Progenitor cell of endocrine pancreas (in vitro differentiated cells): ENCODE measurements around the gene RPAP2. TPM values are rescaled to one million over a fixed set of nuclear protein-coding genes. Genes with fewer than 3 reads are reported as not detected.
"Not testable (repeated sequence)": the region's sequence is repeated elsewhere in the genome, so short reads cannot be mapped to it uniquely, and the experiment has no call there.

Experiments
- DNase-seq: peaks from one replicate; pipeline ENCODE4 v3.0.0; 2021; ENCODE audit warnings: low spot score; ENCODE audit not compliant: unreplicated experiment
- H3K27ac Mint-ChIP-seq: 2 replicates; pipeline ENCODE4 v1.8.0; 2021; ENCODE audit warnings: mild to moderate bottlenecking, moderate library complexity, mixed read lengths
- H3K27me3 Mint-ChIP-seq: 2 replicates; pipeline ENCODE4 v1.8.0; 2021; ENCODE audit warnings: mixed read lengths
- H3K36me3 Mint-ChIP-seq: 2 replicates; pipeline ENCODE4 v1.8.0; 2022; ENCODE audit warnings: mixed read lengths; ENCODE audit not compliant: insufficient read depth
- H3K4me1 Mint-ChIP-seq: 2 replicates; pipeline ENCODE4 v1.8.0; 2021; ENCODE audit warnings: low read depth, mixed read lengths
- H3K4me3 Mint-ChIP-seq: 2 replicates; pipeline ENCODE4 v1.8.0; 2021; ENCODE audit warnings: low read depth, mild to moderate bottlenecking, moderate library complexity, mixed read lengths
- H3K9me3 Mint-ChIP-seq: 2 replicates; pipeline ENCODE4 v1.8.0; 2021; ENCODE audit warnings: low read depth, mixed read lengths
- total RNA-seq: library from RNA; stranded (reverse); gene quantifications from 2 replicates; pipeline ENCODE4 v1.2.1, GENCODE V29; 2021
- TF ChIP-seq, protein P1 (sequence below): fragments of 200-600 bp; sonication (generic); IDR thresholded peaks from one replicate; pipeline ENCODE4 v1.5.0; 2021; ENCODE audit warnings: antibody characterized with exemption, mild to moderate bottlenecking; ENCODE audit not compliant: unreplicated experiment

Gene RPAP2
- total RNA-seq, 1 donor from 2014 or later: 40.7 TPM

DNA sequence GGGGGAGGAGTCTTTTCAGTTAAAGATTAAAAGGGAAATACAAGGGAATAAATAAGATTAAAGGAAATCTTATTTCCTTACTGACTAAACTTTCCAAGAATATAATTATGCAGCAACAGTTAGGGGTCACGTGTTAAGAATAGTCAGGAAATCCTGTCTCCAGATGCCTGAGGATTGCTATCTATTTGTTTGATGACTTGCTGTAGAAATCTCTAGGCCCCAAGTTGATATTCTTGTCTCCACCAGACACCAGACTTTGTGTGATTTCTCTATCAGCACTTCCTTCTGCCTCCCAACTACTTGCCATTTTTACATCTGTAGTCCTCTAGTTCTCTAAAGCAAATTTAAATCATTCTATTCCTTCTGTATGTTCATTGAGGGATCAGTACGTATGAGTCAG is 77.5 kb downstream of the RPAP2 start:
- TF ChIP-seq, protein P1, sequence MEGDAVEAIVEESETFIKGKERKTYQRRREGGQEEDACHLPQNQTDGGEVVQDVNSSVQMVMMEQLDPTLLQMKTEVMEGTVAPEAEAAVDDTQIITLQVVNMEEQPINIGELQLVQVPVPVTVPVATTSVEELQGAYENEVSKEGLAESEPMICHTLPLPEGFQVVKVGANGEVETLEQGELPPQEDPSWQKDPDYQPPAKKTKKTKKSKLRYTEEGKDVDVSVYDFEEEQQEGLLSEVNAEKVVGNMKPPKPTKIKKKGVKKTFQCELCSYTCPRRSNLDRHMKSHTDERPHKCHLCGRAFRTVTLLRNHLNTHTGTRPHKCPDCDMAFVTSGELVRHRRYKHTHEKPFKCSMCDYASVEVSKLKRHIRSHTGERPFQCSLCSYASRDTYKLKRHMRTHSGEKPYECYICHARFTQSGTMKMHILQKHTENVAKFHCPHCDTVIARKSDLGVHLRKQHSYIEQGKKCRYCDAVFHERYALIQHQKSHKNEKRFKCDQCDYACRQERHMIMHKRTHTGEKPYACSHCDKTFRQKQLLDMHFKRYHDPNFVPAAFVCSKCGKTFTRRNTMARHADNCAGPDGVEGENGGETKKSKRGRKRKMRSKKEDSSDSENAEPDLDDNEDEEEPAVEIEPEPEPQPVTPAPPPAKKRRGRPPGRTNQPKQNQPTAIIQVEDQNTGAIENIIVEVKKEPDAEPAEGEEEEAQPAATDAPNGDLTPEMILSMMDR: no peak
- Mint-ChIP-seq H3K36me3 (peaks cover 12% of the 10 kb centered on the region), H3K4me3 (no peak overlapping the region), H3K27me3 (no peaks in the 10 kb centered on the region), H3K4me1 (peaks cover 6% of the 10 kb centered on the region), H3K27ac (no peak overlapping the region), H3K9me3 (peaks cover 5% of the 10 kb centered on the region)
- no peak for DNase-seq

DNA sequence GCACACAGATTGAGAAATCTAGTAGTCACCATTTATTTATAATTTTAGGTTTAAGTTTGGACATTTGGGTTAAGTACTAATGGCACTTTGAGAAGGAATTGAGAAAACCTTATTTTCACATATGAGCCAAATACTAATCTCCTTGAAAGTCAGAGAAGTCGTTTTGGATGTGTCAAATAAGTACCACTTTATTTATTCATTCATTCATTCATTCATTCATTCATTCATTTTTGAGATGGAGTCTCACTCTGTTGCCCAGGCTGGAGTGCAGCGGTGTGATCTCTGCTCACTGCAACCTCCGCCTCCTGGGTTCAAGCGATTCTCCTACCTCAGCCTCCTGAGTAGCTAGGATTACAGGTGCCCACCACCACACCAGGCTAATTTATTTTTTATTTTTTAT is 79.1 kb downstream of the RPAP2 start:
- not testable (repeated sequence) for H3K4me1 Mint-ChIP-seq, H3K4me3 Mint-ChIP-seq, DNase-seq, H3K9me3 Mint-ChIP-seq, H3K27me3 Mint-ChIP-seq, H3K27ac Mint-ChIP-seq
- H3K36me3 Mint-ChIP-seq: peaks cover 13% of the 10 kb centered on the region

DNA sequence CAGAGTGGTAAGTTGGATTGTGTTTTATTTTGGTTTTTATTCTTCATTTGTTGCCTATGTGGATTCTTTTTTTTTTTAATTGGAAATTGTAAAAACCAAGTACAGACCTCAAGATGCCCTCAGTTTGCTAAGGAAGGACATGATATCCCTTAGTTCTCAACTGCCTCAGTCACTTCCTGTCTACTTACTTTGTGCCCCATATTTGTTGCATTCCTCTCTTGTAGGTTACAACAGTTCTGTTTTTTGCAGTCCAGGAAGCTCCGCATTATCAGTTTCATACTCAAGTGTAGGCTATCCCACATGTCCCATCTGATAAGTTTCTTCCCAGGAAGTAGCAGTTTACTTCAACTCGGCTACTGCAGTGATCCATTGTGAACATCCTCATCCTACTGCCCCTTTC is 82.0 kb downstream of the RPAP2 start:
- Mint-ChIP-seq H3K9me3 (peaks cover 10% of the 10 kb centered on the region), H3K36me3 (peaks cover 27% of the 10 kb centered on the region), H3K4me3 (no peak overlapping the region), H3K27me3 (no peaks in the 10 kb centered on the region), H3K4me1 (no peaks in the 10 kb centered on the region), H3K27ac (no peak overlapping the region)
- no peak for DNase-seq
- TF ChIP-seq, protein P1: no peak

DNA sequence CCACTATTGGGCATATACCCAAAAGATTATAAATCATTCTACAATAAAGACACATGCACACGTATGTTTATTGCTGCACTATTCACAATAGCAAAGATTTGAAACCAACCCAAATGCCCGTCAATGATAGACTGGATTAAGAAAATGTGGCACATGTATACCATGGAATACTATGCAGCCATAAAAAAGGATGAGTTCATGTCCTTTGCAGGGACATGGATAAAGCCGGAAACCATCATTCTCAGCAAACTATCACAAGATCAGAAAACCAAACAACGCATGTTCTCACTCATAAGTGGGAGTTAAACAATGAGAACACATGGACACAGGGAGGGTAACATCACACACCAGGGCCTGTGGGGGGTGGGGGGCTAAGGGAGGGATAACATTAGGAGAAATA is 95.1 kb downstream of the RPAP2 start:
- Mint-ChIP-seq H3K9me3 (peaks cover 48% of the 10 kb centered on the region), H3K36me3 (peaks cover 36% of the 10 kb centered on the region)
- not testable (repeated sequence) for H3K4me1 Mint-ChIP-seq, DNase-seq, H3K27ac Mint-ChIP-seq, H3K4me3 Mint-ChIP-seq, H3K27me3 Mint-ChIP-seq

DNA sequence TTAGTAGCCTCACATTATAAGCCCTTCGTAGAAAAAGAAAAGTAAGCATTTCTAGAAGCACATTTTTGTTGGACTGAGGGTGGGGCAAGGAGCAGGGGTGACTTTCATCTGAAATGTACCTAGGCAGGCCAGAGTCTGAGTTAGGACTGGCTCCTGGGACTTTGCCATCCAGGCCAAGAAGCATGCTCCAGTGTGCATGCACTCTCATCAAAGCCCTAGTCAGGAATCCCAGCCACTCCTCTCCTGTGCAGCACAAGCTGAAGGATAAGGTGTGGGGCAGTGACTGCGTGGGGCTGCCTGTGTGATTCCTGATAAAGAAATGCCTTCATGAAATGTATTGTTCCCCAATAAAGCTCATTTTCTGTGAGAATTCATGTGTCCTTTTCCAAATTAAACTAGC is 99.7 kb downstream of the RPAP2 start:
- no peak overlapping the region for H3K27ac Mint-ChIP-seq

DNA sequence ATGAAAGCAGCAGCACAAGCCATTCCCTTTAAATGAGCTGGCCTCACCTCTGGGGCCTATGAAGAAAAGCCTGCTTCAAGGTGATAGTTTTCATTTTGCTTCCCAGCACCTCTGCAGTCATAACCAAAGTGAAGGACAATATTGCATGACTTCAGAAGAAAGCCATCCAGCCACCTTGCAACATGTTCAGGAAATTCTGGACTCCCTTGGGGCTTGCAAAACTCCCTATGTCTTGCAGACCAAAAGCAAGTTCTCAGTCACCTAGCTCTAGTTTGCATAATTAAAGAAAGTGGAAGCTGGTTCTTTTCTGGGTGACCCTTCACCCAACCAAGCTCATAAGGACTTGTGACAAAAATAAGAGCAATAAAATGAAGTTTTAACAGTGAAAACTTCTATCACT is 100.2 kb downstream of the RPAP2 start:
- no peaks in the 10 kb centered on the region for H3K27me3 Mint-ChIP-seq
- no peak overlapping the region for H3K4me3 Mint-ChIP-seq
- no peak overlapping the region for H3K27ac Mint-ChIP-seq
- H3K4me1 Mint-ChIP-seq: no peaks in the 10 kb centered on the region
- DNase-seq: no peak
- peaks cover 3% of the 10 kb centered on the region for H3K36me3 Mint-ChIP-seq
- TF ChIP-seq, protein P1: no peak
- H3K9me3 Mint-ChIP-seq: peaks cover 14% of the 10 kb centered on the region

More for the DNA sequence above, 99.7 kb downstream of the RPAP2 start:
- peaks cover 14% of the 10 kb centered on the region for H3K9me3 Mint-ChIP-seq
- peaks cover 4% of the 10 kb centered on the region for H3K36me3 Mint-ChIP-seq
- TF ChIP-seq, protein P1: no peak
- H3K27me3 Mint-ChIP-seq: no peaks in the 10 kb centered on the region
- no peak for DNase-seq
- H3K4me3 Mint-ChIP-seq: no peak overlapping the region
- H3K4me1 Mint-ChIP-seq: no peaks in the 10 kb centered on the region
